ENCODE measurements around the gene ZDHHC9. TPM values are rescaled to one million over a fixed set of nuclear protein-coding genes. Genes with fewer than 3 reads are reported as not detected.

The ZDHHC9 gene
- total RNA-seq, 1 experiment from 2014 or later: 30.5 TPM

GRCh38 chrX:129754056-129755024 is 89.3 kb downstream of the ZDHHC9 start:
- Histone ChIP-seq H4K20me1 (ENCODE audit: low read length) (no peaks in the 10 kb centered on the region), H3K9me3 (ENCODE audit: low read length) (no peaks in the 10 kb centered on the region), H3K4me1 (ENCODE audit: insufficient read depth, low read length) (no peaks in the 10 kb centered on the region), H3K4me3 (ENCODE audit: low read length) (no peak overlapping the region), H3K4me2 (ENCODE audit: low read length) (no peak overlapping the region), H3K27ac (ENCODE audit: low read length) (no peak overlapping the region), H3K9ac (ENCODE audit: low read length) (no peak overlapping the region), H2AFZ (ENCODE audit: low read length) (no peak overlapping the region), H3F3A (ENCODE audit: low read length, unreplicated experiment) (no peaks in the 10 kb centered on the region), H3K9me2 (replicated peaks; ENCODE audit: low read length) (no peaks in the 10 kb centered on the region), H3K79me2 (ENCODE audit: low read length) (no peaks in the 10 kb centered on the region), H3K36me3 (ENCODE audit: low read depth, low read length) (no peaks in the 10 kb centered on the region), H3K27me3 (ENCODE audit: low read length) (no peaks in the 10 kb centered on the region)
- intact Hi-C loops (cut with micrococcal nuclease): no loop called here
- CTCF ChIA-PET: no interaction called here
- no TSS peak for BruUV-seq (replicated peaks)
- DNase-seq (no peak), ATAC-seq (no peak)
- TF ChIP-seq CTCF (conservative IDR thresholded peaks at IDR 0.05; ENCODE audit: low read depth, low read length) (peak; percentile 50; the same call in 1 of the 2 replicates), EZH2 (IDR thresholded peaks at IDR 0.05; ENCODE audit: low read length, unreplicated experiment) (no peak)
- POLR2A ChIA-PET (ENCODE audit: unreplicated experiment): no interaction called here

Other genes starting within 250 kb of the ZDHHC9 start
- 8.5 and 11.6 TPM in 2 replicates for gene APLN, start 188.9 kb downstream of the ZDHHC9 start, total RNA-seq (2014; rRNA removed)
- not detected in 2 replicates for gene XPNPEP2, start 104.9 kb downstream of the ZDHHC9 start, total RNA-seq (2014; rRNA removed)
- gene SASH3, start 63.9 kb downstream of the ZDHHC9 start, total RNA-seq (2014; rRNA removed): not detected in 2 replicates
- 20.2 and 40.5 TPM in 2 replicates for gene UTP14A, start 62.3 kb upstream of the ZDHHC9 start, total RNA-seq (2014; rRNA removed)
- gene BCORL1, start 138.7 kb upstream of the ZDHHC9 start, total RNA-seq (2014; rRNA removed): 3.1 and 3.9 TPM in 2 replicates

All from PC-3 (cell line).